PC-3 (cell line): ENCODE data around the gene C9orf43. TPM values are rescaled to one million over a fixed set of nuclear protein-coding genes. Genes with fewer than 3 reads are reported as not detected.
A peak's percentile ranks its signal among the peaks of the same experiment; 100 is the strongest.

Source experiments
- ATAC-seq: fragments of 200-7000 bp; cut with Tn5 transposase; 2 replicates; pipeline ENCODE4 v1.9.1; 2020; ENCODE audit warnings: mild to moderate bottlenecking, moderate library complexity
- BruUV-seq: library from RNA; stranded (reverse); fragments of 400-500 nt; replicated peaks from 2 replicates; lab custom pipeline; 2021; lab: Mats Ljungman, UMichigan
- CTCF ChIA-PET: fragments of 300-600 bp; sonication (Branson Sonifier 250); formaldehyde crosslinking; loops from one replicate; lab custom pipeline; 2022; ENCODE audit warnings: antibody characterized with exemption; lab: Charles Lee
- POLR2A ChIA-PET: fragments of 300-600 bp; sonication (Branson Sonifier 250); formaldehyde crosslinking; loops from one replicate; lab custom pipeline; 2022; ENCODE audit warnings: antibody characterized with exemption; ENCODE audit not compliant: unreplicated experiment; lab: Charles Lee
- DNase-seq: peaks from one replicate; pipeline ENCODE4 v3.0.0-alpha.2; 2015
- H2AFZ ChIP-seq: fragments of 300-600 bp; sonication (generic); 2 replicates; pipeline ENCODE4 v1.6.0; 2016; ENCODE audit warnings: antibody characterized with exemption, low read length
- H3F3A ChIP-seq: fragments of 300-600 bp; sonication (generic); one replicate; pipeline ENCODE4 v1.6.0; 2017; ENCODE audit warnings: antibody characterized with exemption, low read length, control low read depth, mild to moderate bottlenecking; ENCODE audit not compliant: unreplicated experiment
- H3K27ac ChIP-seq: fragments of 300-600 bp; sonication (generic); 2 replicates; pipeline ENCODE4 v1.5.1; 2016; ENCODE audit warnings: mild to moderate bottlenecking, low read length
- H3K27me3 ChIP-seq: fragments of 300-600 bp; sonication (generic); 2 replicates; pipeline ENCODE4 v1.6.1; 2016; ENCODE audit warnings: low read length, mixed read lengths
- H3K36me3 ChIP-seq: fragments of 300-600 bp; sonication (generic); 2 replicates; pipeline ENCODE4 v1.6.1; 2016; ENCODE audit warnings: low read depth, mixed run types, low read length, mixed read lengths
- H3K4me1 ChIP-seq: fragments of 300-600 bp; sonication (generic); 2 replicates; pipeline ENCODE4 v1.5.1; 2016; ENCODE audit warnings: low read length; ENCODE audit not compliant: insufficient read depth
- H3K4me2 ChIP-seq: fragments of 300-600 bp; sonication (generic); 2 replicates; pipeline ENCODE4 v1.6.0; 2016; ENCODE audit warnings: low read length
- H3K4me3 ChIP-seq: fragments of 300-600 bp; sonication (generic); 2 replicates; pipeline ENCODE4 v1.5.1; 2016; ENCODE audit warnings: mild to moderate bottlenecking, low read length, mixed read lengths
- H3K79me2 ChIP-seq: fragments of 300-600 bp; sonication (generic); 2 replicates; pipeline ENCODE4 v1.6.1; 2017; ENCODE audit warnings: low read length, mixed read lengths
- H3K9ac ChIP-seq: fragments of 300-600 bp; sonication (generic); 2 replicates; pipeline ENCODE4 v1.6.0; 2016; ENCODE audit warnings: mild to moderate bottlenecking, low read length
- H3K9me2 ChIP-seq: fragments of 300-600 bp; sonication (generic); replicated peaks from 2 replicates; pipeline ENCODE4 v1.6.1; 2016; ENCODE audit warnings: mixed run types, low read length, mixed read lengths
- H3K9me3 ChIP-seq: fragments of 300-600 bp; sonication (generic); 2 replicates; pipeline ENCODE4 v1.6.1; 2016; ENCODE audit warnings: low read length, mixed read lengths
- H4K20me1 ChIP-seq: fragments of 300-600 bp; sonication (generic); 2 replicates; pipeline ENCODE4 v1.6.1; 2016; ENCODE audit warnings: low read length, mixed read lengths
- EZH2 ChIP-seq: fragments of 300-600 bp; sonication (generic); IDR thresholded peaks from one replicate; pipeline ENCODE4 v1.6.1; 2017; ENCODE audit warnings: antibody characterized with exemption, mild to moderate bottlenecking, low read length; ENCODE audit not compliant: unreplicated experiment
- EZH2phosphoT487 ChIP-seq: fragments of 300-600 bp; sonication (generic); IDR thresholded peaks from 2 replicates; pipeline ENCODE4 v1.6.1; 2018; ENCODE audit warnings: mild to moderate bottlenecking, antibody characterized with exemption, low read length, borderline replicate concordance
- intact Hi-C: fragments of 100-400 bp; cut with micrococcal nuclease; formaldehyde crosslinking; loops from 2 replicates; pipeline ENCODE4 v1.9.0; 2023
- total RNA-seq: library from RNA; depleted of rRNA; stranded (reverse); fragments of >200 nt; gene quantifications from 2 replicates; pipeline ENCODE4 v1.2.3, GENCODE V29; 2014
- TF ChIP-seq, protein P1 (sequence below): fragments of 300-600 bp; sonication (generic); conservative IDR thresholded peaks from 2 replicates; pipeline ENCODE4 v1.5.1; 2017; ENCODE audit warnings: antibody characterized with exemption, low read depth, mild to moderate bottlenecking, low read length

Gene C9orf43
- total RNA-seq, 1 experiment from 2014 or later = 0.29 TPM

DNA sequence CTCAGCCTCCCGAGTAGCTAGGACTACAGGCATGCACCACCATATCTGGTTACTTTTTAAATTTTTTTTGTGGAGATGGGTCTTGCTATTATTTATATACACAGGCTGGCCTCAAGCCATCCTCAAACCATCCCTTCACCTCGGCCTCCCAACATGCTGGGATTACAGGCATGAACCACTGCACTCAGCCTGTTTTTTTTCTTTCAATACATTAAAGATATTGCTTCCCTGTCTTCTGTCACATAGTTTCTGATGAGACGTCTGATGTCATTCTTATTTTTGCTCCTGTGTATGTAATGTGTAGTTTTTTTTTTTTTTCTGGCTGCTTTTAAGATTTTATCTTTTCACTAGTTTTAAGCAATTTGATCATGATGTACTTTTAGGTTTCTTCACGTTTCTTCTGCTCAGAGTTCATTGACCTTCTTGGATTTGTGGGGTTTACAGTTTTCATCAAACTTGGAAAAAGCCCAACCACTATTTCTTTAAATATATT is 41.6 kb downstream of the C9orf43 start:
- Histone ChIP-seq H3K9ac (no peak overlapping the region), H3K27me3 (no peaks in the 10 kb centered on the region), H3K36me3 (no peaks in the 10 kb centered on the region), H3K4me2 (no peak overlapping the region), H4K20me1 (no peaks in the 10 kb centered on the region), H3K27ac (no peak overlapping the region), H3F3A (no peaks in the 10 kb centered on the region), H3K4me3 (no peak overlapping the region), H3K4me1 (peaks cover 8% of the 10 kb centered on the region), H2AFZ (no peak overlapping the region), H3K79me2 (no peaks in the 10 kb centered on the region), H3K9me2 (no peaks in the 10 kb centered on the region), H3K9me3 (no peaks in the 10 kb centered on the region)
- intact Hi-C loops = no loop called here
- no TSS peak for BruUV-seq
- DNase-seq (no peak), ATAC-seq (no peak)
- ChIA-PET CTCF (interaction anchor here (0.7 kb wide), 1 partner anchor 109 kb away, joined by 3 read pairs; no protein-coding TSS in a partner anchor), POLR2A (no interaction called here)
- TF ChIP-seq EZH2 (no peak), EZH2phosphoT487 (no peak)
- TF ChIP-seq, protein P1, sequence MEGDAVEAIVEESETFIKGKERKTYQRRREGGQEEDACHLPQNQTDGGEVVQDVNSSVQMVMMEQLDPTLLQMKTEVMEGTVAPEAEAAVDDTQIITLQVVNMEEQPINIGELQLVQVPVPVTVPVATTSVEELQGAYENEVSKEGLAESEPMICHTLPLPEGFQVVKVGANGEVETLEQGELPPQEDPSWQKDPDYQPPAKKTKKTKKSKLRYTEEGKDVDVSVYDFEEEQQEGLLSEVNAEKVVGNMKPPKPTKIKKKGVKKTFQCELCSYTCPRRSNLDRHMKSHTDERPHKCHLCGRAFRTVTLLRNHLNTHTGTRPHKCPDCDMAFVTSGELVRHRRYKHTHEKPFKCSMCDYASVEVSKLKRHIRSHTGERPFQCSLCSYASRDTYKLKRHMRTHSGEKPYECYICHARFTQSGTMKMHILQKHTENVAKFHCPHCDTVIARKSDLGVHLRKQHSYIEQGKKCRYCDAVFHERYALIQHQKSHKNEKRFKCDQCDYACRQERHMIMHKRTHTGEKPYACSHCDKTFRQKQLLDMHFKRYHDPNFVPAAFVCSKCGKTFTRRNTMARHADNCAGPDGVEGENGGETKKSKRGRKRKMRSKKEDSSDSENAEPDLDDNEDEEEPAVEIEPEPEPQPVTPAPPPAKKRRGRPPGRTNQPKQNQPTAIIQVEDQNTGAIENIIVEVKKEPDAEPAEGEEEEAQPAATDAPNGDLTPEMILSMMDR = no peak

DNA sequence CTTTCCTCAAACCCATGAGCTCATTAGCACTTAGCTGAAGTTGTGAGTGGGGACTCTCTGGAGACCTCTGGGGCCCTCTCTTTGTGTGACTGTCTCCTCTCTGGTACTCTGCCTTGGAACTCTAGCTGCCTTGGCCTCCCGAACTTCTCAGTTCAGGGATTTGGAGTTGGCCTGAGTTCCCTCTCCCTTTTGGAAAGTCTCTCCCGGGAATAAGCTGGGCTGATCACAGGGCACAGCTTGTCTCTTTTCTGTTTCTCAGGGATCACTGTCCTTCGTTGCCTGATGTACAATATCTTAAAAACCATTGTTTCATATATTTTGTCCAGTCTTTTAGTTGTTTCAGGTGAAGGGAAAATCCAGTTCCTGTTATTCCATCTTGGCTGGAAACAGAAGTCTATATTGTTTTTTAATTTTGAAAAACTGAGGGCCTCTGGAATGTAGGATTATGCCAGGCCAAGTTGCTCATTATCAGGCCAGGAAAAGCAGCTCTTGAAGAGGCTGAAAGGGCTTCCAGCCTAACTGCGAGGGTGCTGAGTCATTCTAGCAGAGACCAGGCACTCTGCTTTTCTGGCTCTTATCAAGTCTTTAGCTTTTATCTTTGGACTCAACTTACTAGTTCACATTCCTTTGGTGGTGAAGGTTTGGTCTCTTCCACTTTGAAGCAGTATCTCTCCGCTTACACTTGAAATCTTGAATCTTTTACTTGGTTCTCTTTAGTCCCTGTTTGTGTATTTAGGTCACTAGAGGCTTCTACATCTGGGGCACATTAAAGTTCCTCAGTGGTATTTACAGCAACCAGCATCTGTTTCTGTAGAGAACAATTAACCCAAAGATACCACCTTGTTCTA is 44.6 kb downstream of the C9orf43 start:
- intact Hi-C loops = no loop called here
- H3K4me1 ChIP-seq = peaks cover 8% of the 10 kb centered on the region

More for the DNA sequence above, 44.6 kb downstream of the C9orf43 start:
- no peak overlapping the region for H3K4me2 ChIP-seq
- peak overlapping the region; percentile 73 for H2AFZ ChIP-seq
- no peaks in the 10 kb centered on the region for H3K79me2 ChIP-seq
- H3F3A ChIP-seq = no peaks in the 10 kb centered on the region
- CTCF ChIA-PET = no interaction called here
- no peaks in the 10 kb centered on the region for H3K27me3 ChIP-seq
- no peaks in the 10 kb centered on the region for H4K20me1 ChIP-seq
- H3K27ac ChIP-seq = no peak overlapping the region
- no peak overlapping the region; the same call in 1 of the 2 replicates for H3K9ac ChIP-seq
- no peak for TF ChIP-seq EZH2
- TF ChIP-seq EZH2phosphoT487 = no peak
- TF ChIP-seq, protein P1 = no peak
- H3K9me3 ChIP-seq = no peaks in the 10 kb centered on the region
- no peaks in the 10 kb centered on the region for H3K36me3 ChIP-seq
- peak; percentile 39 for DNase-seq
- no peak for ATAC-seq
- BruUV-seq = no TSS peak
- H3K4me3 ChIP-seq = no peak overlapping the region
- POLR2A ChIA-PET = interaction anchor here (0.6 kb wide), 1 partner anchor 139 kb away, joined by 7 read pairs; no protein-coding TSS in a partner anchor
- H3K9me2 ChIP-seq = no peaks in the 10 kb centered on the region
